ENCODE measurements around the gene CUL9. TPM values are rescaled to one million over a fixed set of nuclear protein-coding genes. Genes with fewer than 3 reads are reported as not detected.

The CUL9 gene
- polyA plus RNA-seq, 1 donor from 2014 or later = 65.0 TPM

GRCh38 chr6:43268355-43268700 is 86.3 kb downstream of the CUL9 start:
- no peaks in the 10 kb centered on the region for H3F3A ChIP-seq (ENCODE audit: insufficient read depth, low read length, poor library complexity, severe bottlenecking)
- no peak overlapping the region for H2AFZ ChIP-seq (ENCODE audit: low read depth, low read length)
- H3K4me2 ChIP-seq (ENCODE audit: low read length) = no peak overlapping the region
- H3K27me3 ChIP-seq (ENCODE audit: insufficient read depth, low read depth, low read length) = no peaks in the 10 kb centered on the region
- H3K9me3 ChIP-seq (ENCODE audit: low read length) = no peaks in the 10 kb centered on the region
- no peak overlapping the region for H3K9ac ChIP-seq (ENCODE audit: low read length)
- no peak for TF ChIP-seq EP300 (conservative IDR thresholded peaks at IDR 0.05; ENCODE audit: poor library complexity, severe bottlenecking)
- TF ChIP-seq, protein P1, sequence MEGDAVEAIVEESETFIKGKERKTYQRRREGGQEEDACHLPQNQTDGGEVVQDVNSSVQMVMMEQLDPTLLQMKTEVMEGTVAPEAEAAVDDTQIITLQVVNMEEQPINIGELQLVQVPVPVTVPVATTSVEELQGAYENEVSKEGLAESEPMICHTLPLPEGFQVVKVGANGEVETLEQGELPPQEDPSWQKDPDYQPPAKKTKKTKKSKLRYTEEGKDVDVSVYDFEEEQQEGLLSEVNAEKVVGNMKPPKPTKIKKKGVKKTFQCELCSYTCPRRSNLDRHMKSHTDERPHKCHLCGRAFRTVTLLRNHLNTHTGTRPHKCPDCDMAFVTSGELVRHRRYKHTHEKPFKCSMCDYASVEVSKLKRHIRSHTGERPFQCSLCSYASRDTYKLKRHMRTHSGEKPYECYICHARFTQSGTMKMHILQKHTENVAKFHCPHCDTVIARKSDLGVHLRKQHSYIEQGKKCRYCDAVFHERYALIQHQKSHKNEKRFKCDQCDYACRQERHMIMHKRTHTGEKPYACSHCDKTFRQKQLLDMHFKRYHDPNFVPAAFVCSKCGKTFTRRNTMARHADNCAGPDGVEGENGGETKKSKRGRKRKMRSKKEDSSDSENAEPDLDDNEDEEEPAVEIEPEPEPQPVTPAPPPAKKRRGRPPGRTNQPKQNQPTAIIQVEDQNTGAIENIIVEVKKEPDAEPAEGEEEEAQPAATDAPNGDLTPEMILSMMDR (IDR thresholded peaks at IDR 0.05; ENCODE audit: poor library complexity, severe bottlenecking) = no peak
- no peak for TF ChIP-seq MXI1 (conservative IDR thresholded peaks at IDR 0.05; ENCODE audit: poor library complexity, severe bottlenecking)
- no peak for TF ChIP-seq RAD21 (conservative IDR thresholded peaks at IDR 0.05)
- TF ChIP-seq SMC3 (conservative IDR thresholded peaks at IDR 0.05; ENCODE audit: poor library complexity) = no peak
- no peak overlapping the region for H3K4me3 ChIP-seq (ENCODE audit: low read length)
- no peaks in the 10 kb centered on the region for H3K79me2 ChIP-seq (replicated peaks; ENCODE audit: insufficient read depth, low read length)
- H4K20me1 ChIP-seq (ENCODE audit: insufficient read depth) = peaks cover 5% of the 10 kb centered on the region
- no peaks in the 10 kb centered on the region for H3K9me2 ChIP-seq (ENCODE audit: insufficient read depth, low read length)
- H3K27ac ChIP-seq (ENCODE audit: low read length) = no peak overlapping the region
- no peaks in the 10 kb centered on the region for H3K36me3 ChIP-seq (ENCODE audit: insufficient read depth, low read length)

GRCh38 chr6:43268782-43269272 is 86.8 kb downstream of the CUL9 start:
- no peak overlapping the region for H3K9ac ChIP-seq (ENCODE audit: low read length)
- no peaks in the 10 kb centered on the region for H3K79me2 ChIP-seq (replicated peaks; ENCODE audit: insufficient read depth, low read length)
- H2AFZ ChIP-seq (ENCODE audit: low read depth, low read length) = no peak overlapping the region
- H3K9me3 ChIP-seq (ENCODE audit: low read length) = no peaks in the 10 kb centered on the region
- H3K9me2 ChIP-seq (ENCODE audit: insufficient read depth, low read length) = no peaks in the 10 kb centered on the region
- TF ChIP-seq, protein P1 (IDR thresholded peaks at IDR 0.05; ENCODE audit: poor library complexity, severe bottlenecking) = no peak
- TF ChIP-seq RAD21 (conservative IDR thresholded peaks at IDR 0.05) = no peak
- peaks cover 2% of the 10 kb centered on the region for H3K27me3 ChIP-seq (ENCODE audit: insufficient read depth, low read depth, low read length)
- no peak overlapping the region for H3K4me2 ChIP-seq (ENCODE audit: low read length)
- no peaks in the 10 kb centered on the region for H3F3A ChIP-seq (ENCODE audit: insufficient read depth, low read length, poor library complexity, severe bottlenecking)
- H3K27ac ChIP-seq (ENCODE audit: low read length) = no peak overlapping the region
- H3K4me3 ChIP-seq (ENCODE audit: low read length) = no peak overlapping the region
- peaks cover 5% of the 10 kb centered on the region for H4K20me1 ChIP-seq (ENCODE audit: insufficient read depth)
- H3K36me3 ChIP-seq (ENCODE audit: insufficient read depth, low read length) = no peaks in the 10 kb centered on the region

- H2AFZ ChIP-seq (ENCODE audit: low read depth, low read length) = no peak overlapping the region
- H3K4me2 ChIP-seq (ENCODE audit: low read length) = no peak overlapping the region
- no peaks in the 10 kb centered on the region for H3K79me2 ChIP-seq (replicated peaks; ENCODE audit: insufficient read depth, low read length)
- no peak overlapping the region for H3K4me3 ChIP-seq (ENCODE audit: low read length)
- peaks cover 5% of the 10 kb centered on the region for H4K20me1 ChIP-seq (ENCODE audit: insufficient read depth)
- no peaks in the 10 kb centered on the region for H3K36me3 ChIP-seq (ENCODE audit: insufficient read depth, low read length)
- TF ChIP-seq TAF1 (IDR thresholded peaks at IDR 0.05; ENCODE audit: low read depth) (no peak), SMC3 (conservative IDR thresholded peaks at IDR 0.05; ENCODE audit: poor library complexity) (no peak), EP300 (conservative IDR thresholded peaks at IDR 0.05; ENCODE audit: poor library complexity, severe bottlenecking) (no peak), POLR2AphosphoS5 (IDR thresholded peaks at IDR 0.05) (no peak), EZH2 (IDR thresholded peaks at IDR 0.05; ENCODE audit: borderline replicate concordance, insufficient read depth, low read length, poor library complexity, severe bottlenecking) (no peak), MXI1 (conservative IDR thresholded peaks at IDR 0.05; ENCODE audit: poor library complexity, severe bottlenecking) (no peak), REST (IDR thresholded peaks at IDR 0.05; ENCODE audit: borderline replicate concordance) (no peak), RAD21 (conservative IDR thresholded peaks at IDR 0.05) (no peak)
- TF ChIP-seq, protein P1 (IDR thresholded peaks at IDR 0.05; ENCODE audit: poor library complexity, severe bottlenecking) = no peak
- no peaks in the 10 kb centered on the region for H3F3A ChIP-seq (ENCODE audit: insufficient read depth, low read length, poor library complexity, severe bottlenecking)
- no peak overlapping the region for H3K27ac ChIP-seq (ENCODE audit: low read length)
- H3K9me3 ChIP-seq (ENCODE audit: low read length) = no peaks in the 10 kb centered on the region
- no peaks in the 10 kb centered on the region for H3K9me2 ChIP-seq (ENCODE audit: insufficient read depth, low read length)
- H3K9ac ChIP-seq (ENCODE audit: low read length) = no peak overlapping the region
- peaks cover 8% of the 10 kb centered on the region for H3K27me3 ChIP-seq (ENCODE audit: insufficient read depth, low read depth, low read length)
Observed at GRCh38 chr6:43269273-43270007, 87.4 kb downstream of the CUL9 start.
